HCT116 (cell line): ENCODE measurements around the gene OR2S2. TPM values are rescaled to one million over a fixed set of nuclear protein-coding genes. Genes with fewer than 3 reads are reported as not detected.

Source experiments
- ATAC-seq: fragments of 200-7000 bp; cut with Tn5 transposase; 2 replicates; pipeline ENCODE4 v1.9.1; 2020; ENCODE audit warnings: mild to moderate bottlenecking, moderate library complexity
- BruUV-seq: library from RNA; stranded (reverse); fragments of 400-500 nt; replicated peaks from 2 replicates; lab custom pipeline; 2021; lab: Mats Ljungman, UMichigan
- CTCF ChIA-PET: fragments of 300-600 bp; sonication (Branson Sonifier 250); formaldehyde crosslinking; loops from one replicate; lab custom pipeline; 2021; ENCODE audit warnings: antibody characterized with exemption; lab: Charles Lee
- POLR2A ChIA-PET: fragments of 300-600, 350-600 bp; sonication (Branson Sonifier 250); formaldehyde crosslinking; loops from one replicate; lab custom pipeline; 2021; ENCODE audit warnings: antibody characterized with exemption; lab: Charles Lee
- RAD21 ChIA-PET, 2 experiments: fragments of 300-600 bp; sonication (Branson Sonifier 250); formaldehyde crosslinking; loops; one replicate each; lab custom pipeline; 2023; ENCODE audit warnings: low total read pairs in 2 of 2; ENCODE audit not compliant: uncharacterized antibody in 2 of 2, unreplicated experiment in 2 of 2, low non-redundant PET in 1 of 2; lab: Charles Lee
- DNase-seq: peaks from one replicate; pipeline ENCODE4 v3.0.0-alpha.2; 2010; ENCODE audit warnings: low read depth, low spot score
- H2AFZ ChIP-seq: fragments of 200-600 bp; shearing (Covaris generic), sonication (generic); 2 replicates; pipeline ENCODE4 v1.6.1; 2017; ENCODE audit warnings: low read depth, mixed run types, mixed read lengths, antibody characterized with exemption, low read length; ENCODE audit not compliant: poor library complexity, severe bottlenecking
- H3K27ac ChIP-seq: 2 replicates; pipeline ENCODE4 v1.5.1; 2012; ENCODE audit warnings: low read depth, low read length
- H3K27me3 ChIP-seq: fragments of 200-600 bp; sonication (generic); 2 replicates; pipeline ENCODE4 v1.6.1; 2016; ENCODE audit warnings: mixed run types, low read length, mixed read lengths; ENCODE audit not compliant: insufficient read depth
- H3K36me3 ChIP-seq, 2 experiments: fragments of 200-500 bp in 1 of 2; fragments of 200-600 bp in 1 of 2; sonication (Bioruptor generic) in 1 of 2; sonication (generic) in 1 of 2; 2 replicates each; pipeline versions ENCODE4 v1.5.1 to v1.6.1; 2014 to 2016; ENCODE audit warnings: low read length in 2 of 2, inconsistent platforms in 1 of 2, mixed read lengths in 1 of 2, mixed run types in 1 of 2; ENCODE audit not compliant: insufficient read depth in 2 of 2, control insufficient read depth in 1 of 2
- H3K4me1 ChIP-seq, 2 experiments: fragments of 200-600 bp in 1 of 2; sonication (generic) in 1 of 2; 2 replicates each; pipeline versions ENCODE4 v1.5.1 to v1.6.1; 2012 to 2017; ENCODE audit warnings: low read length in 2 of 2, inconsistent platforms in 1 of 2, mild to moderate bottlenecking in 1 of 2, mixed read lengths in 1 of 2, mixed run types in 1 of 2, moderate library complexity in 1 of 2; ENCODE audit not compliant: insufficient read depth in 2 of 2, control insufficient read depth in 1 of 2
- H3K4me2 ChIP-seq: fragments of 200-600 bp; sonication (generic); 2 replicates; pipeline ENCODE4 v1.6.1; 2017; ENCODE audit warnings: mixed run types, low read length, mixed read lengths
- H3K4me3 ChIP-seq, 2 experiments: fragments of 200-600 bp in 1 of 2; sonication (generic) in 1 of 2; replicated peaks in 1 of 2; 2 replicates each; pipeline ENCODE4 v1.5.1; 2011 to 2016; ENCODE audit warnings: low read length in 2 of 2, control low read depth in 1 of 2, low read depth in 1 of 2, mild to moderate bottlenecking in 1 of 2, mixed read lengths in 1 of 2, mixed run types in 1 of 2
- H3K79me2 ChIP-seq: fragments of 200-600 bp; sonication (generic); 2 replicates; pipeline ENCODE4 v1.6.1; 2017; ENCODE audit warnings: mild to moderate bottlenecking, mixed run types, low read length, moderate library complexity, mixed read lengths; ENCODE audit not compliant: insufficient read depth
- H3K9ac ChIP-seq: fragments of 200-600 bp; sonication (generic); 2 replicates; pipeline ENCODE4 v1.6.1; 2016; ENCODE audit warnings: low read length, mixed read lengths
- H3K9me2 ChIP-seq: fragments of 200-600 bp; sonication (generic), shearing (Covaris generic); 2 replicates; pipeline ENCODE4 v1.6.1; 2017; ENCODE audit warnings: mixed run types, mild to moderate bottlenecking, moderate library complexity; ENCODE audit not compliant: insufficient read depth
- H3K9me3 ChIP-seq, 2 experiments: fragments of 200-500 bp in 1 of 2; fragments of 200-600 bp in 1 of 2; sonication (Bioruptor generic) in 1 of 2; sonication (generic) in 1 of 2; 2 replicates each; pipeline ENCODE4 v1.6.1; 2014 to 2017; ENCODE audit warnings: low read length in 2 of 2, mixed read lengths in 2 of 2, inconsistent platforms in 1 of 2, low read depth in 1 of 2, mild to moderate bottlenecking in 1 of 2, mixed run types in 1 of 2, moderate library complexity in 1 of 2; ENCODE audit not compliant: control insufficient read depth in 1 of 2, insufficient read depth in 1 of 2
- H4K20me1 ChIP-seq: fragments of 200-600 bp; sonication (generic), shearing (Covaris generic); 2 replicates; pipeline ENCODE4 v1.6.1; 2017; ENCODE audit warnings: mixed run types, mild to moderate bottlenecking, moderate library complexity; ENCODE audit not compliant: insufficient read depth
- EGR1 ChIP-seq: IDR thresholded peaks from 2 replicates; pipeline ENCODE4 v1.6.1; 2012; ENCODE audit warnings: low read depth
- POLR2AphosphoS5 ChIP-seq: IDR thresholded peaks from 2 replicates; pipeline ENCODE4 v1.6.1; 2011; ENCODE audit warnings: mild to moderate bottlenecking, low read depth, low read length, moderate library complexity
- SIN3A ChIP-seq: IDR thresholded peaks from 2 replicates; pipeline ENCODE4 v1.6.1; 2012; ENCODE audit warnings: low read depth
- SP1 ChIP-seq: IDR thresholded peaks from 2 replicates; pipeline ENCODE4 v1.6.1; 2012; ENCODE audit warnings: low read depth
- intact Hi-C: fragments of 100-400 bp; cut with micrococcal nuclease; formaldehyde crosslinking; loops from 2 replicates; pipeline ENCODE4 v1.10.0; 2022
- total RNA-seq: library from RNA; stranded (reverse); gene quantifications from one replicate; pipeline ENCODE4 v1.2.1, GENCODE V29; 2021; ENCODE audit not compliant: unreplicated experiment
- TF ChIP-seq, protein P1 (sequence below): IDR thresholded peaks from 2 replicates; pipeline ENCODE4 v1.6.1; 2012; ENCODE audit warnings: low read depth
- TF ChIP-seq, protein P2 (sequence below): IDR thresholded peaks from 2 replicates; pipeline ENCODE4 v1.6.1; 2012

Gene OR2S2
- total RNA-seq, 1 experiment from 2014 or later: not detected

DNA sequence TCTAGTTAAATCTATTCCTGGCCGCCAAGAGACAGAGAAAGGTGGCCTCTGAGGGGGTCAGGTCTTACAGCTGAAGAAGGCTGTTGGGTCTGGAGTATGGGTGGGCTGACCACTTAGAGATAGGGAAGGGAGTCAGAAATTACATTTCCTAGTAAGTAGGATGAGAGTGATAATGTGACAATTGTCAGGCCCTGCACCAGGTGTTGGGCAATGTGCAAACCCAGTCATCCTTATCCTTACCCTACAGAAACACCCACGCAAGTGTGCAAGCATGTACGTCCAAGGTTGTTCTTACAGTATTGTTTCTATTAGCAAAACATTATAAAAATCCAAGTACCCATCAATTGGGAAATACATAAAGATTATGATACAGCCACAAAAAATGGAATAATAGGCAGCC is 39.2 kb downstream of the OR2S2 start:
- intact Hi-C loops: no loop called here
- POLR2A ChIA-PET: no interaction called here
- Histone ChIP-seq H3K27me3 (no peaks in the 10 kb centered on the region), H3K9ac (no peak overlapping the region), H3K27ac (no peak overlapping the region), H3K4me3 (no peak overlapping the region), H3K9me2 (no peaks in the 10 kb centered on the region), H4K20me1 (no peaks in the 10 kb centered on the region), H3K9me3 (no peaks in the 10 kb centered on the region), H3K79me2 (no peaks in the 10 kb centered on the region), H3K4me2 (no peak overlapping the region), H3K36me3 (no peaks in the 10 kb centered on the region), H2AFZ (peak overlapping the region; percentile 5), H3K4me1 (peaks cover 5 to 11% of the 10 kb centered on the region in 2 experiments; a peak in 3 of 4 replicates)
- CTCF ChIA-PET: no interaction called here
- TF ChIP-seq EGR1: no peak
- RAD21 ChIA-PET: no interaction called here
- no peak for ATAC-seq
- BruUV-seq: no TSS peak
- DNase-seq: no peak

DNA sequence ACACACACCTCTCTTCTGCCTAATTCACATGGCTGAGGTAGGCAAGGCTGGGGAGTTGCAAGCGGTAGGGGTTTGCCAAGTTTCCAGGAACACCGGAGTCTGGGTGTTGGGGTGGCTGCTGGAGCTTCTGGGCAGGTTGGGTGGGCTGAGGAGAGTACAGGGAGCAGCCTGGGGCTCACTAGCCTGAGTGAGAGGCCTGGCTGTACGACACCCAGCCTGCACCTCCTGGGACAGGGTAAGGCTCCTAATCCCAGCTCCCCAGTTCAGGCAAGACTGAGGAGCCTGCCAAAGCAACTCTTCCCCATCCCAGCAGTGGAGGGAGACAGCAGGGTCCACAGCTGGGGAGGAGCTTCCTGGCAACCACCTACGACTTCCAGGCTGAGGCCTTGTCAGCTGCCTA is 40.7 kb downstream of the OR2S2 start:
- Histone ChIP-seq H3K9me2 (no peaks in the 10 kb centered on the region), H3K4me2 (no peak overlapping the region), H3K4me3 (no peak overlapping the region), H3K9me3 (no peaks in the 10 kb centered on the region), H3K36me3 (no peaks in the 10 kb centered on the region), H3K4me1 (peaks cover 0 to 3% of the 10 kb centered on the region in 2 experiments; a peak in 1 of 4 replicates), H3K27me3 (no peaks in the 10 kb centered on the region), H3K27ac (no peak overlapping the region), H2AFZ (no peak overlapping the region), H3K9ac (no peak overlapping the region), H4K20me1 (no peaks in the 10 kb centered on the region), H3K79me2 (no peaks in the 10 kb centered on the region)
- no TSS peak for BruUV-seq
- ChIA-PET POLR2A (no interaction called here), RAD21 (no interaction called here), CTCF (no interaction called here)
- DNase-seq (no peak), ATAC-seq (no peak)
- intact Hi-C loops: no loop called here
- TF ChIP-seq SIN3A (no peak), POLR2AphosphoS5 (no peak), SP1 (no peak)
- TF ChIP-seq, protein P1, sequence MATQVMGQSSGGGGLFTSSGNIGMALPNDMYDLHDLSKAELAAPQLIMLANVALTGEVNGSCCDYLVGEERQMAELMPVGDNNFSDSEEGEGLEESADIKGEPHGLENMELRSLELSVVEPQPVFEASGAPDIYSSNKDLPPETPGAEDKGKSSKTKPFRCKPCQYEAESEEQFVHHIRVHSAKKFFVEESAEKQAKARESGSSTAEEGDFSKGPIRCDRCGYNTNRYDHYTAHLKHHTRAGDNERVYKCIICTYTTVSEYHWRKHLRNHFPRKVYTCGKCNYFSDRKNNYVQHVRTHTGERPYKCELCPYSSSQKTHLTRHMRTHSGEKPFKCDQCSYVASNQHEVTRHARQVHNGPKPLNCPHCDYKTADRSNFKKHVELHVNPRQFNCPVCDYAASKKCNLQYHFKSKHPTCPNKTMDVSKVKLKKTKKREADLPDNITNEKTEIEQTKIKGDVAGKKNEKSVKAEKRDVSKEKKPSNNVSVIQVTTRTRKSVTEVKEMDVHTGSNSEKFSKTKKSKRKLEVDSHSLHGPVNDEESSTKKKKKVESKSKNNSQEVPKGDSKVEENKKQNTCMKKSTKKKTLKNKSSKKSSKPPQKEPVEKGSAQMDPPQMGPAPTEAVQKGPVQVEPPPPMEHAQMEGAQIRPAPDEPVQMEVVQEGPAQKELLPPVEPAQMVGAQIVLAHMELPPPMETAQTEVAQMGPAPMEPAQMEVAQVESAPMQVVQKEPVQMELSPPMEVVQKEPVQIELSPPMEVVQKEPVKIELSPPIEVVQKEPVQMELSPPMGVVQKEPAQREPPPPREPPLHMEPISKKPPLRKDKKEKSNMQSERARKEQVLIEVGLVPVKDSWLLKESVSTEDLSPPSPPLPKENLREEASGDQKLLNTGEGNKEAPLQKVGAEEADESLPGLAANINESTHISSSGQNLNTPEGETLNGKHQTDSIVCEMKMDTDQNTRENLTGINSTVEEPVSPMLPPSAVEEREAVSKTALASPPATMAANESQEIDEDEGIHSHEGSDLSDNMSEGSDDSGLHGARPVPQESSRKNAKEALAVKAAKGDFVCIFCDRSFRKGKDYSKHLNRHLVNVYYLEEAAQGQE: no peak
- TF ChIP-seq, protein P2, sequence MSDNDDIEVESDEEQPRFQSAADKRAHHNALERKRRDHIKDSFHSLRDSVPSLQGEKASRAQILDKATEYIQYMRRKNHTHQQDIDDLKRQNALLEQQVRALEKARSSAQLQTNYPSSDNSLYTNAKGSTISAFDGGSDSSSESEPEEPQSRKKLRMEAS: no peak
